ENCODE results near the gene PTGDS.

Gene PTGDS

GRCh38 chr9:136974817-136975535 lies 2.3 kb upstream of the PTGDS start:
- no peak for DNase-seq

- DNase-seq: peak; percentile 43
Observed at GRCh38 chr9:136975644-136976043, 1.7 kb upstream of the PTGDS start.

- DNase-seq: no peak
Observed at GRCh38 chr9:136977649-136978072, 357 bp downstream of the PTGDS start.

GRCh38 chr9:136978073-136978864 lies 965 bp downstream of the PTGDS start:
- peak; percentile 75 for DNase-seq

GRCh38 chr9:136978865-136979544 lies 1.7 kb downstream of the PTGDS start:
- DNase-seq: no peak

GRCh38 chr9:136979769-136980587 lies 2.7 kb downstream of the PTGDS start:
- no peak for DNase-seq

- no peak for DNase-seq
Observed at GRCh38 chr9:136980669-136981478, 3.6 kb downstream of the PTGDS start.

- DNase-seq: no peak
Observed at GRCh38 chr9:136981588-136982231, 4.4 kb downstream of the PTGDS start.

GRCh38 chr9:136982232-136983051 lies 5.1 kb downstream of the PTGDS start, which contains the start of gene LCNL1:
TSS of gene LCNL1 (plus strand) at chr9:136982993. CDS start at chr9:136983587, 594 bp downstream.
- DNase-seq: no peak

- no peak for DNase-seq
Observed at GRCh38 chr9:136983167-136983566, 5.9 kb downstream of the PTGDS start.

- DNase-seq: no peak
Observed at GRCh38 chr9:136983656-136984314, 6.5 kb downstream of the PTGDS start.

GRCh38 chr9:136984464-136985026 lies 7.2 kb downstream of the PTGDS start:
- DNase-seq: no peak

- no peak for DNase-seq
Observed at GRCh38 chr9:136985027-136985602, 7.8 kb downstream of the PTGDS start.

- DNase-seq: no peak
Observed at GRCh38 chr9:136985853-136986252, 8.5 kb downstream of the PTGDS start.

- no peak for DNase-seq
Observed at GRCh38 chr9:136988872-136989271, 11.6 kb downstream of the PTGDS start.

- no peak for DNase-seq
Observed at GRCh38 chr9:136990242-136990911, 13.1 kb downstream of the PTGDS start.

- DNase-seq: peak; percentile 94
Observed at GRCh38 chr9:136991993-136992818, 14.9 kb downstream of the PTGDS start, which contains the start of gene PAXX. TSS of gene PAXX (plus strand) at chr9:136992422. CDS start at chr9:136992444, 22 bp downstream.
